Measurements from ENCODE around the gene ALDH16A1.
A peak's percentile ranks its signal among the peaks of the same experiment; 100 is the strongest.
"Not testable (repeated sequence)": the region's sequence is repeated elsewhere in the genome, so short reads cannot be mapped to it uniquely, and the experiment has no call there.

Gene ALDH16A1

GRCh38 chr19:49450405-49450804 lies 2.6 kb upstream of the ALDH16A1 start:
- peaks cover 0 to 12% of the 10 kb centered on the region in 2 donors for H3K36me3 ChIP-seq (ENCODE audit: control insufficient read depth in 2 of 2, insufficient read depth in 2 of 2, low read length in 2 of 2)
- H3K9ac ChIP-seq (ENCODE audit: low read length in 2 of 2), result no peak overlapping the region
- peak overlapping the region in 1 of 2 donors; percentile 15 for H3K4me3 ChIP-seq (ENCODE audit: low read length in 2 of 2)
- peaks cover 16% of the 10 kb centered on the region for H3K4me1 ChIP-seq (ENCODE audit: control insufficient read depth, insufficient read depth, low read length)
- no peak overlapping the region for H3K27ac ChIP-seq (ENCODE audit: low read length)
- no peaks in the 10 kb centered on the region for H3K27me3 ChIP-seq (ENCODE audit: control insufficient read depth in 1 of 2, insufficient read depth in 2 of 2, low read length in 2 of 2)
- no peaks in the 10 kb centered on the region for H3K9me3 ChIP-seq (ENCODE audit: control insufficient read depth in 2 of 2, low read length in 2 of 2)

GRCh38 chr19:49451430-49452181 lies 1.4 kb upstream of the ALDH16A1 start, which contains the start of gene PIH1D1:
Gene PIH1D1, minus strand, starts transcription at chr19:49451814. Its CDS starts 240 bp downstream, at chr19:49451574.
- peak within 1 kb of the TSS; percentile 84 to 97 for H3K9ac ChIP-seq (ENCODE audit: low read length in 2 of 2)
- H3K36me3 ChIP-seq (ENCODE audit: control insufficient read depth in 2 of 2, insufficient read depth in 2 of 2, low read length in 2 of 2), result peaks cover 0 to 11% of the 10 kb centered on the region in 2 donors
- H3K9me3 ChIP-seq (ENCODE audit: control insufficient read depth in 2 of 2, low read length in 2 of 2), result no peaks in the 10 kb centered on the region
- H3K27ac ChIP-seq (ENCODE audit: low read length), result peak within 1 kb of the TSS; percentile 98
- peak within 1 kb of the TSS; percentile 91 to 95 for H3K4me3 ChIP-seq (ENCODE audit: low read length in 2 of 2)
- no peaks in the 10 kb centered on the region for H3K27me3 ChIP-seq (ENCODE audit: control insufficient read depth in 1 of 2, insufficient read depth in 2 of 2, low read length in 2 of 2)
- peaks cover 16% of the 10 kb centered on the region for H3K4me1 ChIP-seq (ENCODE audit: control insufficient read depth, insufficient read depth, low read length)

DNA sequence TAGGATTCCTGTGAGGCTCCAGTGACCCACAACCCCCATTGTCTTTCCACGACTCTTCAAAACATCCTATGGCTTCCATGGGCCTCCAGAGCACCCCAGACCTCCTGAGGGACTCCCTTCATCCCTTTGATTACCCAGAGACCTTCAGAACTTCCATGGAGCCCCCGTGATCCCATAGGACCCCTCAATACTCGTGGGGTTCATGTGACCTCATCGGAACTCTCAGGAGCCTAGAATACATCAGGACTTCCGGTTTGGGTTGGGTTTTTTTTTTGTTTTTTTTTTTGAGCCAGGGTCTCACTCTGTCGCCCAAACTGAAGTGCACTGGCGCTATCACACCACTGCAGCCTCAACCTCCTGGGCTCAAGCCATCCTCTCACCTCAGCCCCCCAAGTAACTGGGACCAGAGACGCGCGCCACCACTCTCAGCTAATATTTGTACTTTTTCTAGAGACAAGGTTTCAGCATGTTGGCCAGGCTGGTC lies 774 bp downstream of the ALDH16A1 start:
- H3K27me3 ChIP-seq (ENCODE audit: control insufficient read depth in 1 of 2, insufficient read depth in 2 of 2, low read length in 2 of 2), result no peaks in the 10 kb centered on the region
- peaks cover 0 to 3% of the 10 kb centered on the region in 2 donors for H3K36me3 ChIP-seq (ENCODE audit: control insufficient read depth in 2 of 2, insufficient read depth in 2 of 2, low read length in 2 of 2)
- peak overlapping the region; percentile 82 to 84 for H3K4me3 ChIP-seq (ENCODE audit: low read length in 2 of 2)
- peaks cover 17% of the 10 kb centered on the region for H3K4me1 ChIP-seq (ENCODE audit: control insufficient read depth, insufficient read depth, low read length)
- H3K9ac ChIP-seq (ENCODE audit: low read length in 2 of 2), result peak overlapping the region; percentile 92 to 97
- peak overlapping the region; percentile 98 for H3K27ac ChIP-seq (ENCODE audit: low read length)
- H3K9me3 ChIP-seq (ENCODE audit: control insufficient read depth in 2 of 2, low read length in 2 of 2), result no peaks in the 10 kb centered on the region

DNA sequence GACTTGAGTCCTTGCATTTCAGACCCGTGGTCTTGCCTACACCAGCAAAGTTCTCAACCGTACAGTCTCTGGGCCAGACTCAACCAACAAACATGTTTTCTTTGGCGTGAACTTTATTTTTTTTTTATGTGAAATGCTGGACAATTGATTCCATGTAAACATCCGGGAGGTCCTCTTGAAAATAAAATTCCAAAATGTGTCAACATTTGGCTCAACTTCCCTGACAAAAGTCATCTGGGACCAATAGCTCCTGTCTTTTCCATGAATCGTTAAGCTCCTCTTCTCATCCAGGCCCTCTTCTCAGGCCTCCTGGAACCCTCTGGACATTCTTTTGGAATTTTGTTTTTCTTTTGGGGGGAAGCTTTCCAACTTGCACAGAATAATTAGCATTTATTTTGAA lies 2.7 kb downstream of the ALDH16A1 start:
- Histone ChIP-seq H3K9ac (ENCODE audit: low read length in 2 of 2) (no peak overlapping the region), H3K36me3 (ENCODE audit: control insufficient read depth in 2 of 2, insufficient read depth in 2 of 2, low read length in 2 of 2) (peaks cover 0 to 2% of the 10 kb centered on the region in 2 donors), H3K4me1 (ENCODE audit: control insufficient read depth, insufficient read depth, low read length) (peaks cover 17% of the 10 kb centered on the region), H3K9me3 (ENCODE audit: control insufficient read depth in 2 of 2, low read length in 2 of 2) (no peaks in the 10 kb centered on the region), H3K27ac (ENCODE audit: low read length) (no peak overlapping the region), H3K27me3 (ENCODE audit: control insufficient read depth in 1 of 2, insufficient read depth in 2 of 2, low read length in 2 of 2) (no peaks in the 10 kb centered on the region), H3K4me3 (ENCODE audit: low read length in 2 of 2) (no peak overlapping the region)

DNA sequence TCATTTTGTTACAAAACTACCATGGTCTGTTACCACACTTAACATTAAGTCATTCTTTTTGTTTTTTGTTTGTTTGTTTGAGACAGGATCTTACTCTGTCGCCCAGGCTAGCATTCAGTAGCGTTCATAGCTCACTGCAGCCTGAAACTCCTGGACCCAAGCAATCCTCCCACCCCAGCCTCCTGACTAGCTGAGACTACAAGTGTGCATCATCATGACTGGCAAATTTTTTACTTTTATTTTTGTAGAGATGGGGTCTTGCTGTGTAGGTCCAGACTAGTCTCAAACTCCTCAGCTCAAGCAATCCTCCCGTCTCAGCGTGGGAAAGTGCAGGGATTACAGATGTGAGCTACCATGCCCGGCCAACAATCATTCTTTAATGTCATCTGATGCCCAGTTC lies 3.3 kb downstream of the ALDH16A1 start:
- Histone ChIP-seq H3K36me3 (ENCODE audit: control insufficient read depth in 2 of 2, insufficient read depth in 2 of 2, low read length in 2 of 2) (peaks cover 0 to 2% of the 10 kb centered on the region in 2 donors), H3K4me1 (ENCODE audit: control insufficient read depth, insufficient read depth, low read length) (peaks cover 14% of the 10 kb centered on the region), H3K4me3 (ENCODE audit: low read length in 2 of 2) (no peak overlapping the region), H3K9me3 (ENCODE audit: control insufficient read depth in 2 of 2, low read length in 2 of 2) (no peaks in the 10 kb centered on the region), H3K9ac (ENCODE audit: low read length in 2 of 2) (no peak overlapping the region), H3K27ac (ENCODE audit: low read length) (no peak overlapping the region), H3K27me3 (ENCODE audit: control insufficient read depth in 1 of 2, insufficient read depth in 2 of 2, low read length in 2 of 2) (no peaks in the 10 kb centered on the region)

DNA sequence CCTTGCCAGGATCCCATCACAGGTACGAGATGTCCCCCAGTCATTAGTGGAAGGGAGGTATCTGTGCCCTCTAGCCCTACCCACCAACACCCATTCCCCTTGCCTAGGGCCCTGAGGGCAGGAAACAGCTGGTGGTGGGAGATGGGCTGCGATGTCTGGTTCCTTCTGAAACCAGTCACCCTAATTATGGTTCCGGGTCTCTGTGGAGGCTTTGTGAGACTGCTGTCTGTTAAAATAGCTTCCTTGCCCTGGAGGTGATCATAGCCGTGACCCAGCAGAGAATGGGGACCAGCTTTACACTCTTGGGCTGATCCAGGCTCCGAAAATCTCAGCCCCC lies 5.5 kb downstream of the ALDH16A1 start:
- no peaks in the 10 kb centered on the region for H3K9me3 ChIP-seq (ENCODE audit: control insufficient read depth in 2 of 2, low read length in 2 of 2)
- peaks cover 0 to 2% of the 10 kb centered on the region in 2 donors for H3K36me3 ChIP-seq (ENCODE audit: control insufficient read depth in 2 of 2, insufficient read depth in 2 of 2, low read length in 2 of 2)
- H3K4me1 ChIP-seq (ENCODE audit: control insufficient read depth, insufficient read depth, low read length), result peaks cover 13% of the 10 kb centered on the region
- no peak overlapping the region for H3K27ac ChIP-seq (ENCODE audit: low read length)
- peak overlapping the region in 1 of 2 donors; percentile 29 for H3K9ac ChIP-seq (ENCODE audit: low read length in 2 of 2)
- H3K27me3 ChIP-seq (ENCODE audit: control insufficient read depth in 1 of 2, insufficient read depth in 2 of 2, low read length in 2 of 2), result no peaks in the 10 kb centered on the region
- no peak overlapping the region for H3K4me3 ChIP-seq (ENCODE audit: low read length in 2 of 2)

GRCh38 chr19:49459388-49459787 lies 6.4 kb downstream of the ALDH16A1 start:
- H3K9me3 ChIP-seq (ENCODE audit: control insufficient read depth in 2 of 2, low read length in 2 of 2), result no peaks in the 10 kb centered on the region
- H3K27ac ChIP-seq (ENCODE audit: low read length), result no peak overlapping the region
- H3K4me1 ChIP-seq (ENCODE audit: control insufficient read depth, insufficient read depth, low read length), result peaks cover 6% of the 10 kb centered on the region
- H3K9ac ChIP-seq (ENCODE audit: low read length in 2 of 2), result no peak overlapping the region
- peaks cover 0 to 2% of the 10 kb centered on the region in 2 donors for H3K36me3 ChIP-seq (ENCODE audit: control insufficient read depth in 2 of 2, insufficient read depth in 2 of 2, low read length in 2 of 2)
- no peak overlapping the region for H3K4me3 ChIP-seq (ENCODE audit: low read length in 2 of 2)
- no peaks in the 10 kb centered on the region for H3K27me3 ChIP-seq (ENCODE audit: control insufficient read depth in 1 of 2, insufficient read depth in 2 of 2, low read length in 2 of 2)

GRCh38 chr19:49461130-49461529 lies 8.1 kb downstream of the ALDH16A1 start:
- not testable (repeated sequence) for H3K9ac ChIP-seq (ENCODE audit: low read length in 2 of 2); H3K27ac ChIP-seq (ENCODE audit: low read length); H3K4me3 ChIP-seq (ENCODE audit: low read length in 2 of 2); H3K27me3 ChIP-seq (ENCODE audit: control insufficient read depth in 1 of 2, insufficient read depth in 2 of 2, low read length in 2 of 2); H3K4me1 ChIP-seq (ENCODE audit: control insufficient read depth, insufficient read depth, low read length); H3K9me3 ChIP-seq (ENCODE audit: control insufficient read depth in 2 of 2, low read length in 2 of 2); H3K36me3 ChIP-seq (ENCODE audit: control insufficient read depth in 2 of 2, insufficient read depth in 2 of 2, low read length in 2 of 2)

- H3K4me3 ChIP-seq (ENCODE audit: low read length in 2 of 2), result no peak overlapping the region
- no peak overlapping the region for H3K27ac ChIP-seq (ENCODE audit: low read length)
- no peak overlapping the region for H3K9ac ChIP-seq (ENCODE audit: low read length in 2 of 2)
- no peaks in the 10 kb centered on the region for H3K27me3 ChIP-seq (ENCODE audit: control insufficient read depth in 1 of 2, insufficient read depth in 2 of 2, low read length in 2 of 2)
- peaks cover 0 to 2% of the 10 kb centered on the region in 2 donors for H3K36me3 ChIP-seq (ENCODE audit: control insufficient read depth in 2 of 2, insufficient read depth in 2 of 2, low read length in 2 of 2)
- no peaks in the 10 kb centered on the region for H3K9me3 ChIP-seq (ENCODE audit: control insufficient read depth in 2 of 2, low read length in 2 of 2)
- H3K4me1 ChIP-seq (ENCODE audit: control insufficient read depth, insufficient read depth, low read length), result peaks cover 4% of the 10 kb centered on the region
Measured at GRCh38 chr19:49461656-49462055, 8.6 kb downstream of the ALDH16A1 start.

DNA sequence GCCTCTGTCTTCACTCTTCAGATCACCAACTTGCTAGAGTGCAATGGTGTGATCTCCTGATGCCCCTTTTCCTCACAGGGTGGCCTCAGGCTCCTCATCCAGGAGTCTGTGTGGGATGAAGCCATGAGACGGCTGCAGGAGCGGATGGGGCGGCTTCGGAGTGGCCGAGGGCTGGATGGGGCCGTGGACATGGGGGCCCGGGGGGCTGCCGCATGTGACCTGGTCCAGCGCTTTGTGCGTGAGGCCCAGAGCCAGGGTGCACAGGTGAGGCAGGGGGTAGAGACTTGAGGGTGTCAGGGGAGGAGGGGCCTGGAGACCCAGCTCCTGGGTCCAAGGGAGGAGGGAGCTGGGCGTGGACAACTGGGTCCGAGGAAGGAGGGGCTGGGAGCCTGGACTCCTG lies 9.5 kb downstream of the ALDH16A1 start:
- no peaks in the 10 kb centered on the region for H3K27me3 ChIP-seq (ENCODE audit: control insufficient read depth in 1 of 2, insufficient read depth in 2 of 2, low read length in 2 of 2)
- H3K36me3 ChIP-seq (ENCODE audit: control insufficient read depth in 2 of 2, insufficient read depth in 2 of 2, low read length in 2 of 2), result peaks cover 0 to 2% of the 10 kb centered on the region in 2 donors
- H3K4me1 ChIP-seq (ENCODE audit: control insufficient read depth, insufficient read depth, low read length), result peaks cover 4% of the 10 kb centered on the region
- H3K9me3 ChIP-seq (ENCODE audit: control insufficient read depth in 2 of 2, low read length in 2 of 2), result no peaks in the 10 kb centered on the region
- H3K9ac ChIP-seq (ENCODE audit: low read length in 2 of 2), result no peak overlapping the region
- H3K27ac ChIP-seq (ENCODE audit: low read length), result no peak overlapping the region
- H3K4me3 ChIP-seq (ENCODE audit: low read length in 2 of 2), result no peak overlapping the region

Measured in stomach smooth muscle (tissue), 2 donors.